Osteocyte (in vitro differentiated cells): Measurements from ENCODE around the gene MAT2B. TPM values are rescaled to one million over a fixed set of nuclear protein-coding genes. Genes with fewer than 3 reads are reported as not detected.
A peak's percentile ranks its signal among the peaks of the same experiment; 100 is the strongest.

Experiments
- DNase-seq: peaks from one replicate; pipeline ENCODE4 v3.0.0; 2021; ENCODE audit warnings: mixed read lengths; ENCODE audit not compliant: unreplicated experiment; ENCODE audit errors: extremely low spot score
- H3K27ac Mint-ChIP-seq: one replicate; pipeline ENCODE4 v1.8.0; 2021; ENCODE audit warnings: mild to moderate bottlenecking, mixed read lengths; ENCODE audit not compliant: unreplicated experiment
- H3K27me3 Mint-ChIP-seq: one replicate; pipeline ENCODE4 v1.8.0; 2021; ENCODE audit warnings: mixed read lengths; ENCODE audit not compliant: unreplicated experiment
- H3K36me3 Mint-ChIP-seq: one replicate; pipeline ENCODE4 v1.8.0; 2021; ENCODE audit warnings: mixed read lengths; ENCODE audit not compliant: unreplicated experiment
- H3K4me1 Mint-ChIP-seq: one replicate; pipeline ENCODE4 v1.8.0; 2021; ENCODE audit warnings: mixed read lengths; ENCODE audit not compliant: unreplicated experiment
- H3K4me3 Mint-ChIP-seq: one replicate; pipeline ENCODE4 v1.8.0; 2021; ENCODE audit warnings: mild to moderate bottlenecking, moderate library complexity, mixed read lengths; ENCODE audit not compliant: unreplicated experiment
- H3K9me3 Mint-ChIP-seq: one replicate; pipeline ENCODE4 v1.8.0; 2021; ENCODE audit warnings: mixed read lengths; ENCODE audit not compliant: unreplicated experiment
- total RNA-seq: library from RNA; stranded (reverse); gene quantifications from 2 replicates; pipeline ENCODE4 v1.2.1, GENCODE V29; 2021
- TF ChIP-seq, protein P1 (sequence below): fragments of 200-600 bp; sonication (generic); IDR thresholded peaks from 2 replicates; pipeline ENCODE4 v1.5.0; 2021; ENCODE audit warnings: antibody characterized with exemption, mild to moderate bottlenecking, moderate library complexity

Gene MAT2B
- total RNA-seq, 1 donor from 2014 or later = 47.0 TPM

DNA sequence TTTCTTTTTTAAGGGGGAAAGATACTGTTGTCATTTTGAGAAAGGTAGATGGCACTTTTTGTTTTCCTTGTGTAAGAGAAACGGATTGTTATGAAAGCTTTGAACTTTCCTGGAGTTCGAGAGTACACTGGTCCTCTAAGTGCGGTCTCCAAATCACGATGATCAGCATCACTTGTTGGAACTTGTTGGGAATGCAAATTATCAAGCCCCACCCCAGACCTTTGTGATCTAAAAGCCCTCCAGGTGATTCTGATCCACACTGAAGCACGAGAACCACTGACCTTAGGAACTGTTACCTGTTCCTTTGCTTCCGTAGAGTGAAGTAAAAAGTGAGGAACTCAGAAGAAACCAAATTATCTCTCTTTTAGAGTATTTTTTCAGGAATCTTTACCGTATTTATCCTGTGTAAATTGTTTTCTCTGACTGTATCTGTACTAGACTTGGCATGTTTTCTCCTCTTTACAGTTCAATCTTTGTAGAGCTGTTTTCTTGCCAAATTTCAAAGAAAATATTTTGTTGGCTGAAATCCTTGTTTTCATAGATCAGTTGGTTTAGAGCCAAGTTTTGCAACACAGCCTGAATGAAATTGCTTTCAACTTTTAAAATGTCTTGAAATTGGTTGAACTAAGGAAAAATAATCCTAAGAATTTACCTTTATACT, 4.0 kb downstream of the MAT2B start:
- peaks cover 12% of the 10 kb centered on the region for H3K36me3 Mint-ChIP-seq
- TF ChIP-seq, protein P1, sequence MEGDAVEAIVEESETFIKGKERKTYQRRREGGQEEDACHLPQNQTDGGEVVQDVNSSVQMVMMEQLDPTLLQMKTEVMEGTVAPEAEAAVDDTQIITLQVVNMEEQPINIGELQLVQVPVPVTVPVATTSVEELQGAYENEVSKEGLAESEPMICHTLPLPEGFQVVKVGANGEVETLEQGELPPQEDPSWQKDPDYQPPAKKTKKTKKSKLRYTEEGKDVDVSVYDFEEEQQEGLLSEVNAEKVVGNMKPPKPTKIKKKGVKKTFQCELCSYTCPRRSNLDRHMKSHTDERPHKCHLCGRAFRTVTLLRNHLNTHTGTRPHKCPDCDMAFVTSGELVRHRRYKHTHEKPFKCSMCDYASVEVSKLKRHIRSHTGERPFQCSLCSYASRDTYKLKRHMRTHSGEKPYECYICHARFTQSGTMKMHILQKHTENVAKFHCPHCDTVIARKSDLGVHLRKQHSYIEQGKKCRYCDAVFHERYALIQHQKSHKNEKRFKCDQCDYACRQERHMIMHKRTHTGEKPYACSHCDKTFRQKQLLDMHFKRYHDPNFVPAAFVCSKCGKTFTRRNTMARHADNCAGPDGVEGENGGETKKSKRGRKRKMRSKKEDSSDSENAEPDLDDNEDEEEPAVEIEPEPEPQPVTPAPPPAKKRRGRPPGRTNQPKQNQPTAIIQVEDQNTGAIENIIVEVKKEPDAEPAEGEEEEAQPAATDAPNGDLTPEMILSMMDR = no peak
- no peaks in the 10 kb centered on the region for H3K9me3 Mint-ChIP-seq
- peak overlapping the region; percentile 76 for H3K27ac Mint-ChIP-seq
- DNase-seq = no peak
- no peaks in the 10 kb centered on the region for H3K27me3 Mint-ChIP-seq
- H3K4me3 Mint-ChIP-seq = peak overlapping the region; percentile 51
- H3K4me1 Mint-ChIP-seq = peaks cover 48% of the 10 kb centered on the region

DNA sequence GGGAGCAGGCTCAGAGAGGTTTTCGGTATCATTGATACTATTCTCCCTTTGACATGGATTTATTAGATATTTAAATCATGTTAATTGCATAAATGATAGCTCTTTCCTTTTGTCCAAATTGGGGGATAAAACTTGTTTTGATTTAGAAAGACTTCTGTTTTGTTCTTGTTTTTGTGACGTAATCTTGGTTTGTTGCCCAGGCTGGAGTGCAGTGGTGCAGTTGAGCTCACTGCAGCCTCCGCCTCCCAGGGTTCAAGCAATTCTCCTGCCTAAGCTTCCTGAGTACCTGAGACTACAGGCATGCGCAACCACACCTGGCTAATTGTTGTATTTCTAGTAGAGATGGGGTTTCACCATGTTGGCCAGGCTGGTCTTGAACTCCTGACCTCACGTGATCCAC, 7.1 kb downstream of the MAT2B start:
- no peak overlapping the region for H3K27ac Mint-ChIP-seq
- H3K36me3 Mint-ChIP-seq = peaks cover 34% of the 10 kb centered on the region
- DNase-seq = no peak
- H3K9me3 Mint-ChIP-seq = no peaks in the 10 kb centered on the region
- TF ChIP-seq, protein P1 = no peak
- H3K4me1 Mint-ChIP-seq = peaks cover 35% of the 10 kb centered on the region
- no peaks in the 10 kb centered on the region for H3K27me3 Mint-ChIP-seq
- H3K4me3 Mint-ChIP-seq = no peak overlapping the region

DNA sequence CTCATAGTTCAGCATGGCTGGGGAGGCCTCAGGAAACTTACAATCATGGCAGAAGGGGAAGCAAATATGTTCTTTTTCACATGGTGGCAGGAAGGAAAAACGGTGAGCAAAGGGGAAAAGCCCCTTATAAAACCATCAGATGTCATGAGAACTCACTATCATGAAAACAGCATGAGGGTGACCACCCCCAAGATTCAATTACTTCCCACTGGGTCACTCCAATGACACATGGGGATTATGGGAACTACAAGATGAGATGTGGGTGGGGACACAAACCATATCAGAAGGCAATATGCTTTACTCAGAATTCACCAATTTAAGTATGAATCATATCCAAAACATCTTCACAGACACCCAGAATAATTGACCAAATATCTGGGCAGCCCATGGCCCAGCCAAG, 19.7 kb downstream of the MAT2B start:
- Mint-ChIP-seq H3K4me1 (no peaks in the 10 kb centered on the region), H3K27me3 (peaks cover 3% of the 10 kb centered on the region), H3K36me3 (peaks cover 16% of the 10 kb centered on the region), H3K27ac (no peak overlapping the region), H3K9me3 (peaks cover 15% of the 10 kb centered on the region), H3K4me3 (no peak overlapping the region)
- TF ChIP-seq, protein P1 = no peak
- DNase-seq = no peak

DNA sequence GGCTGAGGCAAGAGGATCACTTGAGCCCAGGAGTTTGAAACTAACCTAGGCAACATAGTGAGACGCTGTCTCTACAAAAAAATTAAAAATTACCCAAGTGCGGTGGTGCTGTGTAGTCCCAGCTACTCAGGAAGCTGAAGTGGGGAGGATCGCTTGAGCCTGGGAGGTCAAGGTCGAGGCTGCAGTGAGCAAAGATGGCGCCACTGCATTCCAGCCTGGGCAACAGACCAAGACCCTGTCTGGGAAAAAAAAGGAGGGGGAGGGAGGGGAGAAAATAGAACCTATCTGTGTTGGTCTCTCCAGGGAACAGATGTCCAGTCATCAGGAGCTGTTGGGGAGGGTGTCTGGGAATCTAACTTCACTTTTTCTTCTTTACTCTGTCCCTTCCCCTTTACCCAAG, 24.3 kb downstream of the MAT2B start:
- no peak overlapping the region for H3K27ac Mint-ChIP-seq
- H3K36me3 Mint-ChIP-seq = peaks cover 4% of the 10 kb centered on the region
- H3K4me3 Mint-ChIP-seq = no peak overlapping the region
- DNase-seq = no peak
- peaks cover 9% of the 10 kb centered on the region for H3K9me3 Mint-ChIP-seq
- TF ChIP-seq, protein P1 = no peak
- no peaks in the 10 kb centered on the region for H3K4me1 Mint-ChIP-seq
- peaks cover 32% of the 10 kb centered on the region for H3K27me3 Mint-ChIP-seq

DNA sequence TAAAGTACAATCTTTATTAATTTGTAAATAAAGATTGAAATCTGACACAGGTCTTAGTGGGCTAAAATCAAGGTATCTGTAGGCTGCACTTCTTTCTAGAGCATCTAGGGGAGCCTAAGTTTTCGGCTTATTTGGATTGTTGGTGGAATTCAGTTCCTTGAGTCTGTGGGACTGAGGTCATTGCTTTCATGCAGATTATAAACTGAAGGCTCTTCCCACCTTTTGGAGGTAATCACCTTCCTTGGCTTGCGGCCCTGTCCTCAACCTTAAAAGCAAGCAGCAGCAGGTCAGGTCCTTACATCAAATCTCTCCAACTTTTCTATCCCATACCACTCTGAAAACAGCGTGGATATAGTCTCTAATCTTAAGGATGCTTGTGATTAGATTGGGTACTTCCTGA, 25.9 kb downstream of the MAT2B start:
- Mint-ChIP-seq H3K27ac (no peak overlapping the region), H3K4me3 (no peak overlapping the region), H3K4me1 (no peaks in the 10 kb centered on the region), H3K9me3 (peaks cover 4% of the 10 kb centered on the region), H3K27me3 (peaks cover 47% of the 10 kb centered on the region), H3K36me3 (peaks cover 1% of the 10 kb centered on the region)
- TF ChIP-seq, protein P1 = no peak
- DNase-seq = no peak
